Left renal cortex interstitium (tissue), 4 donors: ENCODE measurements around the gene LRRN4. TPM values are rescaled to one million over a fixed set of nuclear protein-coding genes. Genes with fewer than 3 reads are reported as not detected.
A peak's percentile ranks its signal among the peaks of the same experiment; 100 is the strongest.

ENCODE experiments used
- DNase-seq, 4 donors: peaks; one replicate each; pipeline ENCODE4 v3.0.0-alpha.2; 2013; ENCODE audit warnings: low read depth in 4 of 4, low spot score in 2 of 4, missing footprints in 1 of 4
- polyA plus RNA-seq, 4 donors: library from polyadenylated mRNA; unstranded; fragments of 120-200 nt; gene quantifications; one replicate each; pipeline ENCODE4 v1.2.1, GENCODE V29; 2013; ENCODE audit not compliant: insufficient read length in 4 of 4

The LRRN4 gene
- 10 to 100 TPM in 3 of 4 donors, 1 to 10 TPM in 1; 8.8 to 20.2 (median 13.9) TPM for polyA plus RNA-seq

GRCh38 chr20:6053776-6054688, at the start of gene LRRN4:
LRRN4 (minus strand) TSS chr20:6054060; CDS start chr20:6052799, 1,261 bp downstream.
- DNase-seq, result peak in 3 of 4 donors; percentile 66 to 77 (median 75)

GRCh38 chr20:6103301-6103700, 49.4 kb upstream of the LRRN4 start:
- DNase-seq, result no peak

- no peak for DNase-seq
Observed at GRCh38 chr20:6101346-6101745, 47.5 kb upstream of the LRRN4 start.

- no peak for DNase-seq
Observed at GRCh38 chr20:6100246-6100645, 46.4 kb upstream of the LRRN4 start.

GRCh38 chr20:6099819-6100218, 46.0 kb upstream of the LRRN4 start:
- no peak for DNase-seq

GRCh38 chr20:6095409-6095808, 41.5 kb upstream of the LRRN4 start:
- no peak for DNase-seq

GRCh38 chr20:6094565-6094964, 40.7 kb upstream of the LRRN4 start:
- no peak for DNase-seq

- no peak for DNase-seq
Observed at GRCh38 chr20:6094063-6094462, 40.2 kb upstream of the LRRN4 start.

GRCh38 chr20:6091661-6092060, 37.8 kb upstream of the LRRN4 start:
- DNase-seq, result no peak

- no peak for DNase-seq
Observed at GRCh38 chr20:6086868-6087267, 33.0 kb upstream of the LRRN4 start.

- no peak for DNase-seq
Observed at GRCh38 chr20:6083926-6084325, 30.1 kb upstream of the LRRN4 start.

GRCh38 chr20:6081236-6081635, 27.4 kb upstream of the LRRN4 start:
- DNase-seq, result no peak

GRCh38 chr20:6079016-6079415, 25.2 kb upstream of the LRRN4 start:
- DNase-seq, result no peak

- no peak for DNase-seq
Observed at GRCh38 chr20:6075428-6076219, 21.8 kb upstream of the LRRN4 start.

GRCh38 chr20:6074784-6075183, 20.9 kb upstream of the LRRN4 start:
- DNase-seq, result no peak

GRCh38 chr20:6074145-6074561, 20.3 kb upstream of the LRRN4 start:
- no peak for DNase-seq

- no peak for DNase-seq
Observed at GRCh38 chr20:6070829-6071695, 17.2 kb upstream of the LRRN4 start.

GRCh38 chr20:6069669-6070068, 15.8 kb upstream of the LRRN4 start:
- no peak for DNase-seq

GRCh38 chr20:6067763-6068318, 14.0 kb upstream of the LRRN4 start:
- DNase-seq, result no peak

GRCh38 chr20:6066582-6066981, 12.7 kb upstream of the LRRN4 start:
- no peak for DNase-seq
